Right hindlimb (tissue), 1 donor: ENCODE results near the gene SAP30.

ENCODE experiments used
- DNase-seq: peaks from one replicate; pipeline ENCODE4 v3.0.0-alpha.2; 2018

Gene SAP30

GRCh38 chr4:173370477-173371291, at the start of gene SAP30:
Gene SAP30, plus strand, starts transcription at chr4:173370954. Its CDS starts 229 bp downstream, at chr4:173371183.
- peak; percentile 99 for DNase-seq

GRCh38 chr4:173325007-173325736, 45.6 kb upstream of the SAP30 start:
- DNase-seq: no peak

- DNase-seq: no peak
These were observed 42.4 kb upstream of the SAP30 start for GRCh38 chr4:173328236-173328901.

- no peak for DNase-seq
These were observed 40.2 kb upstream of the SAP30 start for GRCh38 chr4:173330590-173330989.

GRCh38 chr4:173332021-173332487, 38.7 kb upstream of the SAP30 start:
- DNase-seq: no peak

- DNase-seq: no peak
These were observed 37.6 kb upstream of the SAP30 start for GRCh38 chr4:173332963-173333657.

- peak; percentile 76 for DNase-seq
These were observed 37.1 kb upstream of the SAP30 start for GRCh38 chr4:173333658-173334084.

GRCh38 chr4:173334085-173334890, 36.5 kb upstream of the SAP30 start, which contains the start of gene HMGB2:
Gene HMGB2, minus strand, starts transcription at chr4:173334358. Its CDS starts 709 bp downstream, at chr4:173333649.
- DNase-seq: peak; percentile 100

- peak; percentile 82 for DNase-seq
These were observed 35.6 kb upstream of the SAP30 start for GRCh38 chr4:173334891-173335752.

- DNase-seq: no peak
These were observed 33.3 kb upstream of the SAP30 start for GRCh38 chr4:173337463-173337862.

GRCh38 chr4:173343832-173344397, 26.8 kb upstream of the SAP30 start:
- DNase-seq: no peak

- no peak for DNase-seq
These were observed 25.1 kb upstream of the SAP30 start for GRCh38 chr4:173345648-173346047.

- no peak for DNase-seq
These were observed 24.7 kb upstream of the SAP30 start for GRCh38 chr4:173346074-173346473.

- no peak for DNase-seq
These were observed 23.3 kb upstream of the SAP30 start for GRCh38 chr4:173347467-173347866.

- no peak for DNase-seq
These were observed 12.8 kb upstream of the SAP30 start for GRCh38 chr4:173357939-173358338.

- DNase-seq: no peak
These were observed 10.1 kb upstream of the SAP30 start for GRCh38 chr4:173360587-173361221.

- no peak for DNase-seq
These were observed 8.1 kb upstream of the SAP30 start for GRCh38 chr4:173362666-173363065.

- DNase-seq: no peak
These were observed 5.3 kb upstream of the SAP30 start for GRCh38 chr4:173365359-173365996.

GRCh38 chr4:173367285-173367684, 3.5 kb upstream of the SAP30 start:
- no peak for DNase-seq
